NCI-H345 (cell line): Measurements from ENCODE around the gene CDK14.
"Not testable (repeated sequence)": the region's sequence is repeated elsewhere in the genome, so short reads cannot be mapped to it uniquely, and the experiment has no call there.

Experiments
- DNase-seq: peaks from one replicate; lab custom pipeline; 2025; lab: John Stamatoyannopoulos, UW

Gene CDK14

DNA sequence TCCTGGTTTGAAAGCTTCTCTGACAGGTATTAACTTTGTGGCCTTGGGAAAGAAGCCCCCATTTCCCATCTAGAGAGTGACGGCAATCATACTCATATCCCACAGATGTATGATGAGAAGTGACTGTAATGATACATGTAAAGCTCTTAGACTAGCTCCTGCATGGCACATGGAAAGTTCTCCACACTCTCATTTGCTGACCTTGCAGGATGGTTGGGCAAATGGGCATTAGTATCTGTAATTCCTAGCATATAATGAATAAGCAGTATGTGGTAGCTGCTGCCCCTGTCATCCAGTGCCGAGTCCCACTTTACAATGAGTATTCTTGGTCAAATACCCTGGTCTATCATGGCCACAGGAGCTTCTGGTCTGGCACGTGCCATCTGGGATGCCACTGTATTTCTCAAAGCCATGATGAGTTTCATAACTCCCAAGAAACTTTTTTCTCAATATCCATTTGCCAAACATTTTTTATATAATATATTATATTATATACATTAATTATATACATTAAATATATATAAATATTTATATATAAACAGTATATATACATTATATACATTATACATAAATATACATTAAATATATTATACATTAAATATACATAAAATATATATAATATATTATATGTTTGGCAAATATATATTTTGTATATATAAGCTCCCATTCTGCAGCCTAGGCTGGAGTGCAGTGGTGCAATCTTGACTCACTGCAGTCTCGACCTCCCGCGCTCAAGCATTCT, 561.6 kb downstream of the CDK14 start:
- DNase-seq = no peak

DNA sequence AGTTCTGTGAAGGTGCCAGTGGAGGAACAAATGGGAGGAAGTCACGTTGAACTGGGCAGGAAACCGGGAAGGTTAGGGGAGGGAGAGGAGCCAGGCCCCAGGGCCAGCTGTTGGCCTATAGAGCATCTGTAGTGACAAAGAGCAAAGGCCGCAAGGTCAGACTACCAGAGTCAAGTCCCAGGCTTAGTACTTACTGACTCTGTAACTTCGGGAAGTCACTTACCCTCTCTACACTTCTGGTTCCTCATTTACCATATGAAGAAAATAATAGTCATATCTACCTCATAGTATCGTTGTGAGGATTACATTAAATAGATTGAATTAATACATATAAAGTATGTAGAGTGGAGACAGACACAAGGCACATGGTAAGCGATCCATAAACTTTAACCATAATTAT, 566.3 kb downstream of the CDK14 start:
- DNase-seq = no peak

DNA sequence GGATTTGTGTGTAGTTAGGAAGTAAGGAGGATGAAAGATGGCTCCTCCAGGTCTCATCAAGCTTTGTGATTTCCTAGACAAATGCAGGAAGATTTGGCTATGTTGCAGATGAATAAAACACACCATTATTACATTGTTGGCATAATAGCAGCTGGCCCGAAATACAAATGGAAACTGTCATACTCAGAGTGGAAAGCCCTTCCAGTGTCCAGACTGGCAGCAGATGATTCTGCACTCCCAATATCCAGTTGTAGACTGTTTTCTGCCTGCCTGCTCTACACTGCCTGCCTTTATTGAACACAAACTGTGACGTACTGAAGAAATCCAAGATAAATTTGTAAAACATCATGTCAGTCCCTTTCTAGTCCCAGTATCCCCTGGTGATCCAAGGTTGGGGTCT, 568.4 kb downstream of the CDK14 start:
- DNase-seq = no peak

DNA sequence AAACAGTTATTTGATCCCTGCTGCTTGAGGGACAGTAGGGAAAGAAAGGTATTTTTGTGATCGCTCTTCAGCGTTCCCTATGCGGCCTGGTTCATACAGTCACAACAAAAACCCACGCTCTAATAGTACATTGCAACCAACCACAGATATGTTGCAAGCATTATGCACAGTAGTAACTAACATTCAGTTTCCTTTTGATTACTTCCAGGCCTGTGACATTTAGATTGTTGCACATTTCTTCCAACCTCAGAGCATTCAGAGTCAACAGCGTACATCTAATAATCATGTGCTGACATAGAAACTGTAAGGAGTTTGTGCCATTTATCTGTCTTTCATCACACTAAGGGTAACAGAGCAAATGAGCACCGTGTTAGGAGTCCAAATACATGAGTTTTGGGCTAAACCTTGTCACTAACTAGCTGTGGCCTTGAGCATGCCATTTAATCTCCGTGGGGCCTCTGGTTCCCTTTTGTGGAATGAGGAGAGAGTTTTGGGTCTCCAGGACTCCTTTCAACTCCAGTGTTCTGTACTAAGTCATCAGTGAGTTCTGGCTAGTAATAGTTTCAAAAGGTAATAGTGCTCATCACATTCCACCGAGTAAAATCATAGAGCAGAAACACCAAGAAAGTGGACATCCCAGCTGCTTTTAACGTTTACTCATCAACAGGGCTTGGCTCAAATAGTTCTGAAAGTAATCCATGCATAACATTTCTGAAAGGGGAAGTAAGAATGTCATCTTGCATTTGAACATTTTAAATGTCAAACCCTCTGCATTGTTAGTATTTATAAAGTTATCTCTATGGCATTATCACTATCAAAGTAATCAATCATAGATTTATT, 569.1 kb downstream of the CDK14 start:
- no peak for DNase-seq

DNA sequence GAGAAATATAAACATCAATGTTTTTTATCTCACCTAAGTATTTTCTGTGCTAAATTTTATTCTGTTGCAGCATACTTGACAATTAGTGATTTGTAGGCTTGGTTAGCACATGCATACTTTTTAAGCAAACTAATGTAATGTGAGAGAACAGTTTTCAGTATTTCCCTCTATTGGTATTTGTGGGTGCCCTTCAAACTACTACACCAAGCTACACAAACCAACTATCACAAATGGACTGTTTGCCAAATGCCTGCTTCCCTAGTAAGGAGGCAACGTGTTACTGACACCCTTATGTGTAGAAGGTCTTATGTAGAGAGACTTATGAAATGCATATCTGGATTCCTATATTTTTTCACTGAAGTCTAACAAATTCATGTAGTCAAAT, 569.7 kb downstream of the CDK14 start:
- DNase-seq = no peak

DNA sequence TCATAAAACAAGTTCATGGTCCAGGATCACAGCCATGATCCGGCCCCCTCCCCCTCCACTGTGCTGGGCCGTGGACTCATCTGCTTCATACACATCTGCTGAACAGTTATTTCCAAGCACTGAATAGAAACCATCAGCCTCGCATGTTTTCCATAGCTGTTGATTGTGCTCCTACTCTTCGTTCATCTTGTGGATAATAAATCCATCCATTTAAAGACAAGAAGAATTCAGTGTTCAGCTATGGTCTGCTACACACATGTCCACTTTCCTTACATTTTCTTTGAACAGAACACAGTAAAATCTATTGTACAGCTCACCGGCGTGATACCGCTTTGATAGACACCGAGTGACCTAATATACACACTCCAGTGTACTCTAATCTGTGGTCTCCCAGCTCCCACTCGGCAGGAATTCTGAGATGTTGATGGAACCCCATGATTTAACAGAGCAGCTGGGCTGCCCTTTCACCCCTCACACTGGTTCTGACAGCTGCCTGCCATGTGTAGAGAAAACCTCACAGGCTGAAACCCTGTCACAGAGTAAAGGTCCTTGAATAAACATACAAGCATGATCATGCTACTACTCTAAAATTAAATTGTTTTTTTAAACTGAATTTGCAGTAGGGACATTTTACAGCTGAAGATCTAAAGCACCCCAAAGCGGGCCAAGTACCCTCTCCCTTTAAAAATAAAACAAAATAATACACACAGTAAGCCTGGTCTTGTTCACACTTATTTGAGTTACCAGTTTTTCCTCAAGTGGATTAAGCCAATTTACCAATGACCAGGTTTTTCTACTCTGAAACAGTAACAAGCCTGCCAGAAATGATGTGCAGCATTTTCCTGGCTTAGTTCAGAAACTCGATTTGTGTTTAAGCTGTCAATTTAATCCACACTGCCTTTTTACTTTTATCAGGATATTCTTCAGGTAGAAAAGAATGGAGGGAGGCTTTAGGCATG, 573.0 kb downstream of the CDK14 start:
- no peak for DNase-seq

DNA sequence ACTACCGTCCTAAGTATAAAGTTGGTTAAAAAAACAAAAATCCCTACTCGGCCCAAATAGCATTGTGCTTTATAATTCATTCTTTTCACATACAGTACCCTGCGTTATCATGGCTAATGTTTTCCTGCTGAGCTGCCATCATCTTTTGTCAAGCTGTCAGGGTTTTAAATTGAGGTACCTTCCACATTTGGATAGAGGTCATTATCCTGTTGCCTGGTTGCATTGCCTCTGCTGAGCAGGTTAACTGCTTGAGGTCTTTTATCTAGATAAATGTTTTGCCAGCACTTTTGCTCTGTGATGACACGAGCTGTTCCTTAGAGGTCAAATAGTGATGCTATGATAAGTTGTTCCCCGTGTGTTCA, 573.7 kb downstream of the CDK14 start:
- peak; percentile 11 for DNase-seq

DNA sequence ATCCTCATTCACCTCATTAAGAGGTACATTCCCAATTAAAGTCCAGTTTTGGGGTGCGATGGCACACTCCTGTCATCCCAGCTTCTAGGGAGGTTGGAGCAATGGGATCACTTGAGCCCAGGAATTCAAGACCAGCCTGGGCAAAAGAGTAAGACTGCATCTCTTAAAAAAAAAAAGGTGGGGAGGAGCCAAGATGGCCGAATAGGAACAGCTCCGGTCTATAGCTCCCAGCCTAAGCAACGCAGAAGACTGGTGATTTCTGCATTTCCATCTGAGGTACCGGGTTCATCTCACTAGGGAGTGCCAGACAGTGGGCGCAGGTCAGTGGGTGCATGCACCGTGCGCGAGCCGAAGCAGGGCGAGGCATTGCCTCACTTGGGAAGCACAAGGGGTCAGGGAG, 577.1 kb downstream of the CDK14 start:
- not testable (repeated sequence) for DNase-seq

DNA sequence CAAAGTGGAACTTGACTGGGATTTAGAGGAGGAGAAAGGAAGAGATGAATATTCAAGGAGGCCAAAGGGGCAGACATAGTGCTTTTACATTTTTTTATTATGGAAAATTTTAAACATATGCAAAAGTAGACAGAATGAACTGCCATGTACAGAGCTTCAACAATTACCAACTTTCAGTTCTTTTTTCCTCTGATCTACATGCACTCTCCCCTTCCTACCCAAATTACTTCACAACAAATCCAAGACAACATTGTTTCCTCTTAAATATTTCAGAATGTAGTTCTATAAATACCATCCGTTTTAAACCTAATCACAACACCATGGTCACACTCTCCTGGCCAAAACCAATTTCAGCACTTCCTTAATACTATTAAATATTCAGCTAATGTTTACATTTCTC, 584.6 kb downstream of the CDK14 start:
- no peak for DNase-seq

DNA sequence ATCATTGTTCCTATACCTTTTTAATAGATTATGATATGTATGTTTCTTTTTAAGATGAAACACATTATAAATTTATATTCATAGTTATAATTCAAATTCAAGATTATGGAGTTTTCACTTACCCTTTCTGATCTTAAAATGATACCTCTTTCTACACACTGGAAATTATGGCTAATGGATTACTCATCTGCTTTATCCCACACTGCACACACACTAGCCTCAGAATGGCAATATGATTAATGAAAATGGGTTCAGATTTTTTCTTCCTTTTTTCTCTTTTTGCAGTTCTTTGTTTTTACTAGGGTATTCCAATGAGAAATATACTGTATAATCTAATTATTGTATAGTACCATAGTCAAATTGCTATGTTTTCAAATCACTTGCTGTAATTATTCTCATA, 585.8 kb downstream of the CDK14 start:
- DNase-seq = no peak

DNA sequence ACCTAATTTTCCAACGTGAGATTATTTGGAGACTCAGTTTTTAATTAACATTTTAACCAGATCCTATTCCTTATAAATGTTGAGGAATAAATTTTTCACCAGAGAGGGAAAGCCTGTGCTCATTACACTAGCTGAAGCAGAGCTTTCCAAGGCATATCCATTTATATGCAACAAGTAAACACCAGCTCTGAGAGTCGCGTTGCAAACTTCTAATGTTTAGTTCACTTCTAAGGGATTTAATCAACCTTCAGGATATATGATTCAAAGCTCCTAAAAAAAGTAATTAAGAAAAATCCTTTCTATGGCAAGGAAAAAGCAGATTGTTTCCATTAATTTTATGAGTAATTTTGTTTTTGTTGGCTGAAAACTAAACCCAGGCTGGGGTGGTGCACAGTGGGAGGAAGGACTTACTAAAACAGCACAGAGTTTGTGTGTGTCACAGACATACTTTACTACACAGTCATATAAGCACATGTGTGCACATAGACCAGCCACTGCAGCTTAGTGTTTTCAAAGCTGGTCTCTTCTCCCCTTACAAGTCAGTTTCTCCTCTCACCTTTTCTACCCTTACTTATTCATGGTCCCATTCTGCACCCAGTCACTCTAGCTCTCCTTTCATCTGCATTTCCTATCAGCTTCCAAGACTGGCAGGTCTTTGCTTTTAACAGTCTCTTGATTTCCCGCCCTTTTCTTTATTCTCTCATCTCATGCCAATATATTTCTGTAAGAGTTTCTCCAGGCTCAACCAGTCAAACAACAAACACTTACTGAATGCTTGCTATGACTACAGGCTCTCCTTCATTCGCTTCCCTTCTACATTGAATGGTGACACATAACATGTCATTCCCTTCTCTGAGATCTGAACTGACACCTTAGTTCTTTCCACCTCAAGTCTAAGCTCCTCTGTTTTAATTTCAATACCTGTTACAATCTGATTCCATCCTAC, 587.0 kb downstream of the CDK14 start:
- DNase-seq = no peak

DNA sequence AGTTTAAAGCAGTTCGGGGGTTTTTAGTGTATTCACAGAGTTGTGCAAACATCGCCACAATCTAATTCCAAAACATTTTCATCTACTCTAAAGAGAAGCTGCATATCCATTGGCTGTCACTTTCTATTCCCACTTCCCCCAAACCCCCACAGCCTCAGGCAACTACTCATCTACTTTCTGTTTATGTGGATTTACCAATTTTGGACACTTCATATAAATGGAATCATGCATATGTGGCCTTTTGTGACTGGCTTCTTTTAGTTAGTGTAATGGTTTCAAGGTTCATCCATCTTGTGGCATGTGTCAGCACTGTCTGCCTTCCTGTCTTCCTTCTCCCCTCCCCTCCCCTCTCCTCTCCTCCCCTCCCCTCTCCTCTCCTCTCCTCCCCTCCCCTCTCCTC, 589.6 kb downstream of the CDK14 start:
- no peak for DNase-seq

DNA sequence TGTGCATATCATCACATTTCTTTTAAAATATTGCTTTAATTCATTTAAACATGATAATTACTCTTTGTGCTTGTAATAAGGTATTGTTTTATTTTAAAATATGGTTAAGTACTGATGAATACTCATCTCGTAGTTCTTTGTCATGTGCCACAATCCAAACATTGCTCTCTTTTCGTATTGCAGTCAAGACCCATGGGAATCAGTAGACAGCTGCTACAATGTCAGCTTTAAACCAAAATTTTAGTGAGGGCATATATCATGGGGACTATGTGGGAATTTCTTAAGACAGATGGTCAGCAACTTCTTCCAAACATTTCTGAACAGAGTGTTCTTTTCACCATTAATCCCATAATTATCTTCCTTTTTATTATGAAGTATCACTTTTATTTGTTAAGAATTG, 590.9 kb downstream of the CDK14 start:
- no peak for DNase-seq

DNA sequence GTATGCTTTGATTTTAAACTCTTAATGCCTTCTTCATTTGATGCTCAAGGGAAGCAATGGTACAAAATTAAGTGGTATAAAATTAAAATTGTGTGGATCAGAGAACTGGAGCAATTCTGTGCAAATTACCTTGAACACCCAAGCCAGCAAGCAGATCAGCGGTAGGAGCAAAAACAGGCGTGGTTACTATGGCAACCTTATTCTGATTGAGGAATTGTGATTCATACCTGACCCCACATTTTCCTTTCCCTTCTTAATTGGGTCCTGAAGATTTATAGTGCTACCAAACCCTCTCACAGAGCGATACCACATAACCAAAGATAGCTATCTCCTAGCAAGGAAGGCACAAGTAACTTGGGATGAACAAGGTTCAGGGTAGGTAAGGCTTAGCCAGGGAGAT, 595.6 kb downstream of the CDK14 start:
- no peak for DNase-seq

DNA sequence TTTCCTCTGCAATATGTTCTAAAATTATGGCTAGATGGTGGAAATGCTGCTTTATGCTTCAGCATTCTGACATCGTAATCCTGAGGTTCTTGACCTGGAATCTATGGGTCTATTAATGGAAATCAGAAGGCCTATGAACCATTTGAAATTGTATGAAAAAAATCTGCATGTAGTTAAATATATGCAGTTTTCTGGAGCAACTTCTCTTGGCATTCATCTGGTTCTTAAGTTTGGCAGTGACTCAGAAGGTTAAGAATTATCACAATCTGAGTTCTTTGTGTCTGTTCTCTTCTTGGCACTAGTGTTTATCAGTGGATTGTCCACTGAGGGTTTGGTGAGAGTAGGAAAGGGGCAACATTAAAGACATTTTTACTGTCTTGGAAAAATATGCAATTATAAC, 597.0 kb downstream of the CDK14 start:
- no peak for DNase-seq

DNA sequence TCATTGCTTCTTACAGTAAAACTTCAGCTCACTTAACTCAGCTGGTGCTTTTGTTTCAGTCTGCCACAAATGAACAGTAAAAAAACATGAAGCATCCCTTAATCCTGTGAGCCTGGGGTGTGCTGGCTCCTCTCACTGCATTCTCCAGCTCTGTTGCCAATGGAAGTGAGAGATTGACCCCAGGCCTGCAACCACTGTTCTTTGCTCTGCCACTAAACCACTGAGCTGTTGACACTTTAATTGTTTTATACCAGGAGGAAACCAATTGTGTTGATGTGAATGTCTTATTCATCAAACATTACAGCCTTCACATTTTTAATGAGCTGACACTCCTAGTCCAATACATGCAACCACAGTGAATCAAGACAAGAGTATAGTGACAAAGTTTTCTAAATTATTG, 598.7 kb downstream of the CDK14 start:
- no peak for DNase-seq

DNA sequence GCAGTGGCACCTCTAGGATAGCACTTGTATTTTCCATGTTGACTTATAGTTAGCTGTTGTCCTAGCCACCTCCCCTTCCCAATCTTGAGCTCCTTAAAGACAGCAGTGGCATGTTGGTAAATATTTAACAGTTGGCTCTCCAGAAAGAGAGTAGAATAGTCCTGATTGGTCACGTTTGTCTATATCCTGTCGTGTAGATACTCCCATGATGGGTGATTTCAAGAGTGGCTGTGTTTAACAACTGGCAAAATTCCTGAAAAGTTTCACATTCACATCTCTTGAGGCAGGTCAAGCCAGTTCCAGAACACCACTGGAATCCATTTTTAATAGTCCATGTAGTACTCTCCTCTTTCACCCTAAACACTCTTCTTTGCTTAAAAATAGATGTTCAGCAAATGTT, 599.9 kb downstream of the CDK14 start:
- no peak for DNase-seq

DNA sequence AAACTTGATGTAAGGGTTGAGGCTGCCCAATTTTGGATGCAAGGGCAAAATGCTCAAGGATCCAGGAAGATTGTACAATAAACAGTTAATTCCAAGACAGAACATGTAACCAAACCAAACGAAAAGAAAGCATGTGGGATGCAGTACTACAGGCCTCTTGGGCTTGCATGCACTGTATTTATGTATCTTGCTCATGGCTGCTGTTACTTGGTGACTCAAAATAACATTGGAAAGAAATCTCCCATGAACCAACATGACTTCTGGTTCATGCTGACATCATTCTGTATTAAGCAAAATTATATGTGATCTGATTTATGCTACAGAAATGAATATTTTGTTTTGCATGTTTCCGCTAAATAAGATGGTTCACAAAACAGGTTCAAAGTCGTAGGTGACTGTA, 602.2 kb downstream of the CDK14 start:
- DNase-seq = no peak

DNA sequence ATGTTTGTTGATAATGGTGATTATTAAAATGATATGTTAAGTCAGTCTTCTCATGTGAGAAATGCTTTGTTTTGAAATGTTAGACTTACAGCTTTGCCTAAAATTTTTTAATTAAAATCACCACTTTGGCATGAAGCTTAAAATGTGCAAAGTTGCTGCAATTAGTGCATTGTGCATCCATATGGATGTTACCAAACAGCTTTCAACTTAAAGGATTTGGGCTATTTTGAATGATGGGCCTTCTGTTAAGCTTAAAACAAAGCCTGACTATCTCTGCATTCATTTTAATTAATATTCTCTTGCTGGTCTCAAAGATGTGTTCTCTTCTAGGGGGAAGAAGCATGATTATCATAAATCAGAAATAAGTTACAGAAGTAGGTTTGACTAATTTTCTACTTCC, 603.5 kb downstream of the CDK14 start:
- no peak for DNase-seq

DNA sequence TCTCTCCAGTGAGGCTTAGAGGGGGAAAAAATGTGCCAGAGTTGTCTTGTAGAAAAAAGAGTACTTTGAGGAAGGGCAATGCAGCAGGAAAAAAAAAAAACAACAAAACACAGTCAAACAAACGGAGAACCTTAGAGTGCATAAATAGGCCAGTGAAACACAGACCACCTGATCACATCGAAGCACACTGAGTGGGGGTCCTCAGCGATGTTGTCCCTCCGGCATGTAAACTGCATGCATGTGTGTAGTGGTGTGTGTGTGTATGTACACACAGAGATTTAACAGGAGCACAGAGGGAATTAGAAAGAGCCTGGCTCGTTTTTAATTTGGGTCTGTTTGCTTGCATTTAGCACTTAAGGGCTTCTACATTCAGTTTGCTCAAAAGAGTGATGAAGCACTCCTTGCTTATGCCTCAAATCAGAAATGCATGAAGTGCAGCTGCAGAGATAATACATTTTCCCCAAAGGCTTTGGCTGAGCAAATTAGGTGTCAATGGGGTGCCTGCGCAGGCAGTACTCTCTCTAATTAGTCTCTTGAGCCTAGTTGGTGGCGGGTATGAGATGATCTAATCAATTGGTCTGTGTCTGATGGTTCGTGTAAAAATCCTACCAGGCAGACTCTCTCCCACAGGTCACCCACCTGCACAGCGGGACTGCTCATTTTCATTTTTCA, 605.5 kb downstream of the CDK14 start:
- peak; percentile 58 for DNase-seq
